Left forelimb (tissue), 1 donor: ENCODE data around the gene BAZ1A.

Source experiments
- DNase-seq: peaks from one replicate; pipeline ENCODE4 v3.0.0-alpha.2; 2018; ENCODE audit warnings: low spot score

The BAZ1A gene, protein sequence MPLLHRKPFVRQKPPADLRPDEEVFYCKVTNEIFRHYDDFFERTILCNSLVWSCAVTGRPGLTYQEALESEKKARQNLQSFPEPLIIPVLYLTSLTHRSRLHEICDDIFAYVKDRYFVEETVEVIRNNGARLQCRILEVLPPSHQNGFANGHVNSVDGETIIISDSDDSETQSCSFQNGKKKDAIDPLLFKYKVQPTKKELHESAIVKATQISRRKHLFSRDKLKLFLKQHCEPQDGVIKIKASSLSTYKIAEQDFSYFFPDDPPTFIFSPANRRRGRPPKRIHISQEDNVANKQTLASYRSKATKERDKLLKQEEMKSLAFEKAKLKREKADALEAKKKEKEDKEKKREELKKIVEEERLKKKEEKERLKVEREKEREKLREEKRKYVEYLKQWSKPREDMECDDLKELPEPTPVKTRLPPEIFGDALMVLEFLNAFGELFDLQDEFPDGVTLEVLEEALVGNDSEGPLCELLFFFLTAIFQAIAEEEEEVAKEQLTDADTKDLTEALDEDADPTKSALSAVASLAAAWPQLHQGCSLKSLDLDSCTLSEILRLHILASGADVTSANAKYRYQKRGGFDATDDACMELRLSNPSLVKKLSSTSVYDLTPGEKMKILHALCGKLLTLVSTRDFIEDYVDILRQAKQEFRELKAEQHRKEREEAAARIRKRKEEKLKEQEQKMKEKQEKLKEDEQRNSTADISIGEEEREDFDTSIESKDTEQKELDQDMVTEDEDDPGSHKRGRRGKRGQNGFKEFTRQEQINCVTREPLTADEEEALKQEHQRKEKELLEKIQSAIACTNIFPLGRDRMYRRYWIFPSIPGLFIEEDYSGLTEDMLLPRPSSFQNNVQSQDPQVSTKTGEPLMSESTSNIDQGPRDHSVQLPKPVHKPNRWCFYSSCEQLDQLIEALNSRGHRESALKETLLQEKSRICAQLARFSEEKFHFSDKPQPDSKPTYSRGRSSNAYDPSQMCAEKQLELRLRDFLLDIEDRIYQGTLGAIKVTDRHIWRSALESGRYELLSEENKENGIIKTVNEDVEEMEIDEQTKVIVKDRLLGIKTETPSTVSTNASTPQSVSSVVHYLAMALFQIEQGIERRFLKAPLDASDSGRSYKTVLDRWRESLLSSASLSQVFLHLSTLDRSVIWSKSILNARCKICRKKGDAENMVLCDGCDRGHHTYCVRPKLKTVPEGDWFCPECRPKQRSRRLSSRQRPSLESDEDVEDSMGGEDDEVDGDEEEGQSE (N-terminal part only)

DNA sequence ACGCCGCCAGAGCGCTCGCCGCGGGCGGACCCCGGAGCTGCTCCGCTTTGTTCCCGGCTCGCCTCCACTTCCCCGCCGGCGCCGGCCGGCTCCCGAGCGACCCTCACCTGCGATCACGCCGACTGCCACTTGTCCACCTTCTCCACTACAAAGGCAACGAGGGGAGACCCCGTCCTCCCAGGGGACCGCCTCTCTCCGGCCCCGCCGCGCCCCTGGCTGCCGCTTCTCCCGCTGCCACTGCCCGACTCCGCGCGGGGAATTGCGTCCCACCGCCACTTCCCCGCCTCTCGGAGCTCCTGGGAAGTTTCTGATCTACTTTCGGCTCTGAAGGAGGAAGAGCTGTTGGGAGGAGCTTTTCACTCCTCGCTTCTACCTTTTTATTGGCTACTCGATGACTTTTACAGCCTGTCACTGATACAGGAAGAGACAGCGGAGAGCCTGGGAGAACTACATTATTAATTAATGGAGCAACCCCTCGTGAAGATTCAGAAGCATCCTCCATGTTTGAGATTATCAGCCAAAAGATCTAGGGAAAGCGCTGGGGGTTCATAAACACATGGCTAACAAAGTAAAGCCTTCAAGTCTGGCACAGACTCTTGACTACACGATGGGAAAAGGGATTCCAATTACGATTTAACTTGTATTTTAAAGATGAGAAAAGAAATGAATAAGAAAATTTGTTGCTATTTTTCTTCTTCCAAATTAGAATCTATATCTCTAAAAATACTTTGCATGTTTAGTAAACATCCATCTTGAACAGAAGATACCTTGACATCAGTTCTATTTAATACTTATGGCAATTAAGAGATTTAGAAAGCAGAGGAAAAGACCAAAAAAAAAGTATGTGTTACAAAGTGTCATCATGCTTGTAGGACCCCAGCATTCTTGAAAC lies at the start of gene BAZ1A:
TSS of gene BAZ1A (minus strand) at position 330 of the 892 bp plus-strand sequence. CDS start 756 bp downstream, outside the sequence.
- peak; percentile 82 for DNase-seq

DNA sequence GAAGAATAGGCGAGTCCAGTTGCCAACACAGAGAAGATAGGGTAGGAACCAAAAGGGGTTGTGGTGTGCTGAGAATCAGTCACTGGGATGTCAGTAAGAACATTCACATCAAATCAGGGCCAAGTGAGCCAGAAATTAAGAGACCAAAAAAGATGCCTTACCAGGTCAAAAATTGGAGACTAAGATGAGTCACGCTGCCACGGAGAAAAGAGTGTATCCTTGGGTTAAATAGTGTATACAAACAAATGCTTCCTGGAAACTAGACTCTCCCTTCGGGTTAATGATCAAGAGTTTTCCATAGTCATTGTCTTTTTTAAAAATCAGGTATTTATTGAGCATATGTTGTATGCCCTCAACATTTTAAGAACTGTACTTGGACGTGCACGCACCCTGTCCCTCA lies 45.2 kb upstream of the BAZ1A start:
- DNase-seq: no peak

DNA sequence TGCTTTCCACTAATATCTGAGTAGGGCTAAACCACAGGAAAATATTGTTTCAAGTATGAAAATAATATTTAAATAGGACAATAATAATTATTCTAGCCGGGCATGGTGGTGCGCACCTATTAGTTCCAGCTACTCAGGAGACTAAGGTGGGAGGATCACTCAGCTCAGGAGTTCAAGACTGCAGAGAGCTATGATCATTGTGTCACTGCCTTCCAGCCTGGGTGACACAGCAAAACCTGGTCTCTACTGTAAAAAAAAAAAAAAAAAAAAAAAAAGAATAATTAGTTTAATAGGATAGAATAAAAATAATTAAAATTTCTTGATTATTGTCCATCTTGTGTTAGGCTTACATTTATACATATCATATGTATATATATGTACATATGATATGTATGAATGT lies 38.5 kb upstream of the BAZ1A start:
- DNase-seq: no peak

DNA sequence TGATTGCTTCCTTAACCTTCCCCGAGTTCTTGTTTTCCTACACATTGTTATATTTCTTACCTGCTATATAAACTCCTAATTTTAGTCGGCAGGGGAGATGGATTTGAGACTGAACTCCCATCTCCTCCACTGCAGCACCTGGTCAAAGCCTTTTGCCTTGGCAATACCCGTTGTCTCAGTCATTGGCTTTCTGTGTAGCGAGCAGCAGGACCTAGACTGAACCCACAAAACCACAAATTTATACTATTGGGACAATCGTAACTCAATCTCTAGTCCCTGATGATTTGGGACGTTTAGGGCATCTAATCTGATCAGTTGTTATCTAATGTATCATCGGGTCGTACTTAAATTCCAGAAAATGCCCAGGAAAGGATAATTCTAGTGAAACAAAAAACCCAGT lies 37.8 kb upstream of the BAZ1A start:
- DNase-seq: no peak

DNA sequence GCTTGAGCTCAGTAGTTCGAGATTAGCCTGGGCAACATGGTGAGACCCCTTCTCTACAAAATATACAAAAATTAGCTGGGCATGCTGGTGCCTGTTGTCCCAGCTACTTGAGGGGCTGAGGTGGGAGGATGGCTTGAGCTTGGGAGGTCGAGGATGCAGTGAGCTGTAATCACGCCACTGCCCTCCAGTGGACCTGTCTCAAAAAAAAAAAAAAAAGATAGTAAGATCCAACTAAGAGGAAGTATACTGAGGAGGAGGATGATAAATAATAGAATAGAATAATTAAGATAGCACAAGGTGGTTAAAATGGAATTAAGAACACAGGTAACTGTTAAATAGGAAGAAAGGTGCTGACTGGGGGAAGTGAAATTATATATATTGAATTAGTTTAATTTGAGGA lies 37.0 kb upstream of the BAZ1A start:
- no peak for DNase-seq

DNA sequence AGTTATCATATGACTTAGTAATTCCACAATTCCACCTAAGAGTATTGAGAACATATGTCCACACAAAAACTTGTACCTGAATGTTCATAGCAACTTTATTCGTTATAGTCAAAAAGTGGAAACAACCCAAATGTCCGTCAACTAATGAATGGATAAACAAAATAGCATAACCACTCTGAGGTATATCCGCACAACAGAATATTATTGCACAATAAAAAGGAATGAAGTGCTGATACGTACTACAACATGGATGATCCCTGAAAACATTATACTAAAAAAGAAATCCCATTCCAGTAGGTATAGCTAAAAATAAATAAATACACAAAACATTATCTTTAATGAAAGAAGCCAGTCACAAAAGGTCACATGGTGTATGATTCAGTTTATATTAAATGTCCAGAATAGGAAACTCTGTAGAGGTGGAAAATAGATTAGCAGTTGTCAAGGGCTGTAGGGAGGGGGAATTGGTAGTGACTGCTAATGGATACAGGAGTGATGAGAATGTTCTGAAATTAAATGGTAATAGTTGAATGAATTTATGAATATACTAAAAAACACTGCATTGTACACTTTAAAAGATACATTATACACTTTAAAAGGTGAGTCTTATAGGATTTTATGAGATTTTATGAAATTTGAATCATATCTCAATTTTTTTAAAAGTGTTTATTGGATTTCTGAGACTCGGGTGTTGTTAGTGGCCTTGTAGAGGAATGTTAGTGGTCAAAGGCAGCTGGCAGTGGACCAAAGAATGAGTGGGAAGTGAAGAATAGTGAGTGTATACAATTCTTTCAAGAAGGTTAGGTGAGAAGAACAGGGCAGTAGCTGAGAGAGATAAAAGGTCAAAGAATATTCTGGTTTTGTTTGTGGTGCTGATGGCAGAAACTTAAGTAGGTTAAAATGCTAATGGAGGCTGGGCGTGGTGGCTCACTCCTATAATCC lies 36.3 kb upstream of the BAZ1A start:
- no peak for DNase-seq

DNA sequence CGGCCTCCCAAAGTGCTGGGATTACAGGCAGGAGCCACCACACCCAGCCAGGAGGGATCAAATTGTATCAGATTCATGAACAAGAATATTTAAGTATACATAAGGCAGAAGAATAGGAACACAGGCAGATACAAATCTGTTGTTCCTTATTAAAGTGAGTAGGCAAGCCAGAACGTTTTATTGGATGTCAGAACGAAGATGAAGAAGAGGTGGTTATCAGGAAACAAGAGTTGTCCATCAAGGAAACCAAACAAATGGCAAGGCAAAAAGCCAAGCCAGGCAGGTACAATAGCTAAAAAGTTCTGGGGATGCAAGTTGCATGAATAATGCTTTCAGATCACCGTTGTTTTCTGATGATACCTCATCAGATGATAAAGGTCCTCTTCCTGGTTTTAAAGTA lies 31.1 kb upstream of the BAZ1A start:
- no peak for DNase-seq

DNA sequence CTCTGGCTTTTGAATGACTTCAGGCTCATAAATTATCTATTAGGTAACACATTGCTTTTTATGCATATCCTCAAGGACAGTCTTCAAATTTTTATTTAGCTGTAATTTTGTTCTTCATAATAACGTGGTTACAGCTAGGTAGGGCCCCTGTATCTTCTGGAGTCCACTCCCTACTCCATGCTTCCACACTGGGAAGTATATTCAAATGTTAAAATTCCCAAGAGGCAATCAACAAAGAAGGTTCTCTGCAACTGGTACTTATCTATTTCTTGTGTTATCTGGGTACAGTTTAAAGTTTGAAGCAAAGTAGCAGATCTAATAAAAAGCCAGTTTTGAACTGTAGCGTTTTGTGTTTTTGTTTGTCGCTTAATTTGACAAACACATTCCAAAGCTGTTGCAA lies 20.1 kb upstream of the BAZ1A start:
- no peak for DNase-seq

DNA sequence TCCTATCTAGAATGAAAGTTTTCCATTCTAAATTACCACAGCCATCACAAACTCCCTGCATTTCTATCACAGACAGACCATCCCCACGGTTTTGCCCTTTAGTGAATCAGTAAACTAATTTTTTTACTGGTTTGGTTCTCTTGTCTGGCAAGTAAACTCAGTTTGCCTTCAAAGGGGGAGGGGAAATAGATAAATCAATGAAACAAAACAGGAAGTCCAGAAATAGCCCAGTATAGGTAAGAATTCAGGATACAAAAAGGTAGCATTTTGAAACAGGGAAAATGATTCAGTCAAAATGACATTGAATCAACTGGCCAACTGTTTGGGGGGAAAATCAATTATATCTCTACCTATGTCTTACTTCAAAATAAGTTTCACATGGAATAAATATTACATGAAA lies 15.8 kb upstream of the BAZ1A start:
- DNase-seq: no peak

DNA sequence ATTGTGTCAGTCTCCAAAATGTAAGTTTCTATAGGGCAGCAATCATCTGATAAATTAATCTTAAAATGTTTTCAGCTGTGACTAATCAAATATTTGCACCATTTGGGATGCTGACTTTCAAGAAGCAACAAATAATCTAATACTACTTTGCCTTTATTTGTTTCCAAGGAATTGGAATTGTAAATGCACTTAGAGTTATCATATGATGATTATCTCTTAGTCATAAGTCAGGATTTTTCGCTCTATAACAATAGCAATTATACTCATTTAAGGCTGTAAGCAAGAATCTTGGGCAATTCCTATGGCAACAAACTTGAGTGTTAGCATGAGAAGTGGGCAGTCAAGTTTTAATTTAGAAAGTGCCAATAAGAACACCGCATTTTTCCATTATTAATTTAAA lies 13.0 kb upstream of the BAZ1A start:
- DNase-seq: no peak

DNA sequence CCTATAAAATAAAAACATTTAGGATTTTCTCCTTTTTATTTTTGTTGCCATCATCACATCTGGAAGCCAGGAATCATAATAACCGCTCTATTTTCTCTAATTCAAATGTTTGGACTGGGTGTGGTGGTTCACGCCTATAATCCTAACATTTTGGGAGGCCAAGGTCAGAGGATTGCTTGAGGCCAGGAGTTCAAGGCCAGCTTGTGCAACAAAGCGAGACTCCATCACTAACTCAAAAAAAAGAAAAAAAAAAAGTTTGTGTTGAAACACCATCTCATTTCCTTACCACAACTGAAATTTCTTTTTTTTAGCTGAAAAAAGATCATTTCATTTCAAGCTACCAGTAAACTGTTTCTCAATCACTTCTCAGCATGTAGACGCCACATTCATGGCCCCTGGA lies 8.8 kb upstream of the BAZ1A start:
- DNase-seq: no peak

DNA sequence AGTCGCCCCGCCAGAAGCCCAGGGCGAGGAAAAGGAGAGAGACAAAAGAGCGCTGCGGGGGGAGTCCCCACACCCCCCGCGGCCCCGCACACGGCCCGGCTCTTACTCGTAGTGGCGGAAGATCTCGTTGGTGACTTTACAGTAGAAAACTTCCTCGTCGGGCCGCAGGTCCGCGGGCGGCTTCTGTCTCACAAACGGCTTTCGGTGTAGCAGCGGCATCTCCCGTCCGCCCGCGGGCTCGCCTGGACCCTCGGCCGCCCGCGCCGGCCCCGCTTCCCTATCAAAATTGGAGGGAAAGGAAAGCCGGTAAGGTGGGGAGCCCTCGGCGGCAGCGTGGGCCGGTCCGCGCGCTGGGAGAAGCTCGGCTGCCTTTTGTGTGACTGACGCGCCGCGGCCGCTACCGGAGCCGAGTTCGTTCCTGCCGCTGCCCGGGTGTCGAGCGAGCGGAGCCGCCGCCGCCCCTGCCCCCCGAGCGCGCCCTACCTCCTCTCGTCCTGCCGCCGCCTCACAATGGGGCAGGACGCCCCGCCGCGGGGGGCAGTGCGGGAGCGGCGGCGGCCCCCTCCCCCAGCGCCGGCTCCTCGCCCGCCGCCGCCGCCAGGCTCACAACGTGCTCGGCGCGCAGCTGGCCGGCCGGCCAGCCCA lies 652 bp downstream of the BAZ1A start:
- peak; percentile 76 for DNase-seq

DNA sequence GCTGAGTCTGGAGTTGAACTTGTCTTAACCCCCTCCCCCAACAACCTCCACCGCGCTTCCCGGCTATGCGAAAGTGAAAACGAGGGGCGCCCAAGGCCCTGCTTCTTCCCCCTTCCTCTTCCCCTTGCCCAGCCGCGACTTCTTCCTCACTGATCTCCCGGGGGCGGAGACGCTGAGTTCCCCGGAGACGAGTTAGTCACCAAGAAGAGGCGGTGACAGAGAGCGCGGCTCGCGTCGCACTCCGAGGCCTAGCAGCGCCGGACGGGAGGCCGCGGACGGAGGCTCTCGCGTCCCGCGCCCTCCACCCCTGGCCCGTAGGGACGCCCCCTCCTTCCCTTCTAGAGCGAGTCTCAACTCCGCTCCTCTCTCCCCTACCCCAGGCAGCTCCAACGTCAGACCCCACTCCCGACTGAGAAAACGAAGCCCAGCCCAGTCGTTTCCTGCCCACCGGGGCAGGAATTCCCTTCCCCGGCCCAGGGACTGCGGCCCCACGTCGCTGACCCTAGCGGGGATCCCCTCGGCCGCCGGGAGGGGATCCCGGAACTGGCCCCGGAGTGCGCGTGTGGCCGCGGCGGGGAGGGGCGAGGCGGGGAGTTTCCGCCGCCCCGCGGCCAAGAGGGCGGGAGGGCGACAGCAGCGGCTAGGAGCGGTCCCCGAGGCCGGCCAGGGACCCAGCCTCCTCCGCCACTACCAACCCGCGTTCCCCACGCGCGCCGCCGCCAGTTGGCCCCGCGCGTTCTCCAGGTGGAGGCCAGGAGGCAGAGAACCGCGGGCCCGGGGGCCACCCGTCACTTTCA lies 1.4 kb downstream of the BAZ1A start:
- DNase-seq: peak; percentile 89

DNA sequence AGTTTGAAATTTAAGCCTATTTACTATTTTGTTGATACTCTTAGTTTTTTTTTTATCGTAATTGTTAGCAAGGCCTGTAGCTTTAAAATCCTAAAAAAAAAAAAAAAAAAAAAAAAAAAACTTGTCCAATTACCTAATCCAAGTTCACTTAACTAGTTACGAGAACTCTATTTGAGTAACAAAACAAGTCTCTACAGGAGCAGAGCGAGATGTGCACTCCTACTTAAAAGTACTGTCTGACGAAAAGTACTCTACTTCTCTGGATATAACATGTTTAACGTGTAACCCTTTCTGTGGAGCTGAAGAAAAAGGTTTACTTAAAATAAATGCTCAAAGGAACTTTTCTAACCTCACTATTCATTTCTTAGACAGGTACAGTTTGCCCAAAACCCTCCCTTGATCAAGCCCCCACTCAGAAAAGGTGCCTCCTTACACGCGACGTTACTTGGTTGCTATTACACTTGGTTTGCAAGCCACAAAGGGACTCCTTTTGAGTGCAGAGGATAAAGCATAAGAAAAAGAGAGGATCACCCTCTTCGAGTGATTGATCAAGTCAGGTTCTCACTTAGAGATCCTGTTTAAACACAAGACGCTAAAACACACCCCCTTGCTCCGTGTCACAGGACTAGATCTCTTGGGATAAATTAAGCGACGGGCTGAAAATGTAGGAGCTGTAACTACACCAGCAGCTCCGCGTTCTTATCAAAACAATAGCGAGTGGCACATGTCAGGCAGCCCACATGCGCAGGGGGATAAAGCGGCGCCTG lies 2.2 kb downstream of the BAZ1A start:
- no peak for DNase-seq

DNA sequence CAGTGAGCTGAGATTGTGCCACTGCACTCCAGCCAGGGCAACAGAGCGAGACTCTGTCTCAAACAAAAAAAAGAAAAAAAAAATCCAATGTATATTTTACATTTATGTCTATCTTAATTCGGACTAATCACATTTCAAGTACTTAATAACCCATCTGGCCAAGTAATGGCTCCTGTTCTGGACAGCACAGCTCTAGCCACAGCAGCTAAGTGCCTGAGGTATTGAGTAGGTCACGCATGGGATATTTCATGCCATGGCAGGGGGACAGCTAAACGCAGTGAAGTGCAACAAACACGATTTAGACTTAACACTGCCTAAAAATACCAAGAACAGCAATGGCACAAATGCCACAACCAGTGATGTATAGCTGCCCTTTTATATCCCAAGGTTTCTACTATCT lies 8.0 kb downstream of the BAZ1A start:
- DNase-seq: no peak

DNA sequence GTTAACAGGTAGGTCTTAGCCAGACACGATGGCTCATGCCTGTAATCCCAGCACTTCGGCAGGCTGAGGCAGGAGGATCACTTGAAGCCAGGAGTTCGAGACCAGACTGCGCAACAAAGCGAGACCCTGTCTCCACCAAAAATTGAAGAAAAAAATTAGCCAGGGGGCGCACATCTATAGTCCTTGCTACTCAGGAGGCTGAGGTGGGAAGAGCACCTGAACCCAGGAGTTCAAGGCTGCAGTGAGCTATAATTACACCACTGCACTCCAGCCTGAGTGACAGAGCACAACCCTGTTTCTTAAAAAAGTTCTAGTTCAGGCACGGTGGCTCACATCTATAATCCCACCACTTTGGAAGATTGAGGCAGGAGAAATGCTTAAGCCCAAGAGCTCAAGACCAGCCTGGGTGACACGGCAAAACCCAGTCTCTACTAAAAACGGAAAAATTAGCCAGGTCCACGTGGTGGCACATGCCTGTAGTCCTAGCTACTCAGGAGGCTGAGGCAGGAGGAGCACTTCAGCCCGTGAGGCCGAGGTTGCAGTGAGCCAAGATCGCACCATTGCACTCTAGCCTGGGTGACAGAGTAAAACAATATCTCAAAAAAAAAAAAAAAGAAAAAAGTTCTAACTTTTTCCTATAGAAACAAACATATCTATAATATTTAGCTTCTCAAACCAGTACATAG lies 9.1 kb downstream of the BAZ1A start:
- no peak for DNase-seq

DNA sequence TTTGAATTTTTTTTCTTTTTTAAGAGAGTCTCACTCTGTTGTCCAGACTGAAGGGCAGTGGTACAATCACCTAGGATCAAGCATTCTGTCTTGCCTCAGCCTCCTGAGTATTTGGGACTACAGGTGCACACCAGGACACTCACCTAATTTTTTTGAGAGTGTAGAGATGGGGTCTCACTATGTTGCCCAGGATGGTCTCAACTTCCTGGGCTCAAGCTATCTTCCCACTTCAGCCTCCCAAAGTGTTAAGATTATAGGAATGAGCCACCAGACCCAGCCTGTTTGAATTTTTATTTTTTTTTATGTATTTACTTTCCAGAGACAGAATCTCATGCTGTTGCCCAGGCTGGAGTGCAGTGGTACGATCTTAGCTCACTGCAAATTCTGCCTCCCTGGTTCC lies 11.3 kb downstream of the BAZ1A start:
- DNase-seq: no peak

DNA sequence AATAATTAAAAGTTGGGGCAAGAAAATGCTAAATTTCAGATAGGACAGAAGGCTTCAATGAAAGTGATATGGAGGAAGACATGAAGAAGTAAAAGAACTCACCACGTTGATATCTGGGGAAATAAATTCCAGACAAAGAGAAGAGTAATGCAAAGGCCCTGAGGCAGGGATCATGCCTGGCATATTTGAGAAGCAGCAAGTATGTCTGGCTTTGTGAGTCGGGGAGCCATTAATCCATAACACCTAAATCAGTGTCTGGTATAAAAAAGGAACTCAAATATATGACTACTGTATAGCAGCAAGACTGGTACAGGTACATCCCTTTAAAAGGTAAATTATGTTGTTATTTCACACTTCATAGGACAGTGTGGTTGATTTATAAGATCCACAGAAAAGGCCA lies 16.4 kb downstream of the BAZ1A start:
- DNase-seq: no peak
